GM10248 (cell line): Measurements from ENCODE around the gene UBE2E1.
"Not testable (repeated sequence)": the region's sequence is repeated elsewhere in the genome, so short reads cannot be mapped to it uniquely, and the experiment has no call there.

ENCODE experiments used
- CTCF ChIA-PET: fragments of 300-600 bp; sonication (Branson Sonifier 250); formaldehyde crosslinking; extraction: SDS; loops from one replicate; lab custom pipeline; 2021; ENCODE audit warnings: antibody characterized with exemption; lab: Yijun Ruan, JAX
- POLR2A ChIA-PET: fragments of 350-650 bp; sonication (Branson Sonifier 250); formaldehyde crosslinking; extraction: SDS; loops from one replicate; lab custom pipeline; 2020; ENCODE audit warnings: antibody characterized with exemption; lab: Yijun Ruan, JAX
- DNase-seq: peaks from one replicate; pipeline ENCODE4 v3.0.0; 2012; ENCODE audit errors: extremely low spot score
- CTCF ChIP-seq: IDR thresholded peaks from 2 replicates; pipeline ENCODE4 v1.5.1; 2012; ENCODE audit warnings: mild to moderate bottlenecking, low read depth; ENCODE audit errors: extremely low read depth, missing control alignments, control extremely low read depth

The UBE2E1 gene

GRCh38 chr3:23876923-23877322 is 71.2 kb downstream of the UBE2E1 start:
- ChIA-PET CTCF (interaction anchor here (0.9 to 3.8 kb wide), 5 partner anchors 11 to 43 kb away, joined by 3 to 33 read pairs (median 3); no protein-coding TSS in a partner anchor), POLR2A (no interaction called here)
- TF ChIP-seq CTCF, result no peak
- no peak for DNase-seq

GRCh38 chr3:23877329-23877980 is 71.7 kb downstream of the UBE2E1 start:
- no peak for DNase-seq
- TF ChIP-seq CTCF, result no peak
- POLR2A ChIA-PET, result no interaction called here
- CTCF ChIA-PET, result interaction anchor here (0.6 to 3.8 kb wide), 5 partner anchors 11 to 676 kb away, joined by 3 to 33 read pairs (median 3); no protein-coding TSS in a partner anchor

GRCh38 chr3:23879485-23879884 is 73.7 kb downstream of the UBE2E1 start:
- ChIA-PET POLR2A (interaction anchor here (1.0 kb wide), 1 partner anchor 37 kb away, joined by 3 read pairs; the partner anchor contains the start of genes NKIRAS1 and RPL15), CTCF (interaction anchor here (1.0 to 3.8 kb wide), 2 partner anchors 9 kb away, joined by 7 to 33 read pairs; no protein-coding TSS in a partner anchor)
- TF ChIP-seq CTCF, result no peak
- DNase-seq, result no peak

GRCh38 chr3:23880703-23881339 is 75.1 kb downstream of the UBE2E1 start:
- TF ChIP-seq CTCF, result no peak
- ChIA-PET POLR2A (interaction anchor here (1.0 kb wide), 1 partner anchor 36 kb away, joined by 3 read pairs; the partner anchor contains the start of genes NKIRAS1 and RPL15), CTCF (interaction anchor here (1.0 kb wide), 1 partner anchor 8 kb away, joined by 7 read pairs; no protein-coding TSS in a partner anchor)
- DNase-seq, result no peak

- ChIA-PET POLR2A (interaction anchor here (0.6 kb wide), 1 partner anchor 25 kb away, joined by 4 read pairs; no protein-coding TSS in a partner anchor), CTCF (interaction anchor here (1.0 to 2.7 kb wide), 3 partner anchors 10 to 298 kb away, joined by 3 to 12 read pairs (median 4); no protein-coding TSS in a partner anchor)
- DNase-seq, result not testable (repeated sequence)
These were observed 76.2 kb downstream of the UBE2E1 start for GRCh38 chr3:23881993-23882392.

- ChIA-PET POLR2A (interaction anchor here (0.6 kb wide), 1 partner anchor 26 kb away, joined by 4 read pairs; no protein-coding TSS in a partner anchor), CTCF (interaction anchor here (1.0 to 2.7 kb wide), 4 partner anchors 9 to 297 kb away, joined by 3 to 12 read pairs (median 4); no protein-coding TSS in a partner anchor)
- no peak for TF ChIP-seq CTCF
- DNase-seq, result no peak
These were observed 76.7 kb downstream of the UBE2E1 start for GRCh38 chr3:23882487-23882918.

- POLR2A ChIA-PET, result no interaction called here
These were observed 78.7 kb downstream of the UBE2E1 start for GRCh38 chr3:23884481-23884880.

More at GRCh38 chr3:23884481-23884880, 78.7 kb downstream of the UBE2E1 start:
- TF ChIP-seq CTCF, result no peak
- no peak for DNase-seq
- CTCF ChIA-PET, result interaction anchor here (1.8 kb wide), 1 partner anchor 11 kb away, joined by 4 read pairs; no protein-coding TSS in a partner anchor
